NCI-H1417 treated with DMSO at 0.1 percent for 48 hours (cell line): ENCODE results near the gene MEF2A.
"Not testable (repeated sequence)": the region's sequence is repeated elsewhere in the genome, so short reads cannot be mapped to it uniquely, and the experiment has no call there.

Source experiments
- DNase-seq: peaks from one replicate; lab custom pipeline; 2025; lab: John Stamatoyannopoulos, UW

MEF2A gene

DNA sequence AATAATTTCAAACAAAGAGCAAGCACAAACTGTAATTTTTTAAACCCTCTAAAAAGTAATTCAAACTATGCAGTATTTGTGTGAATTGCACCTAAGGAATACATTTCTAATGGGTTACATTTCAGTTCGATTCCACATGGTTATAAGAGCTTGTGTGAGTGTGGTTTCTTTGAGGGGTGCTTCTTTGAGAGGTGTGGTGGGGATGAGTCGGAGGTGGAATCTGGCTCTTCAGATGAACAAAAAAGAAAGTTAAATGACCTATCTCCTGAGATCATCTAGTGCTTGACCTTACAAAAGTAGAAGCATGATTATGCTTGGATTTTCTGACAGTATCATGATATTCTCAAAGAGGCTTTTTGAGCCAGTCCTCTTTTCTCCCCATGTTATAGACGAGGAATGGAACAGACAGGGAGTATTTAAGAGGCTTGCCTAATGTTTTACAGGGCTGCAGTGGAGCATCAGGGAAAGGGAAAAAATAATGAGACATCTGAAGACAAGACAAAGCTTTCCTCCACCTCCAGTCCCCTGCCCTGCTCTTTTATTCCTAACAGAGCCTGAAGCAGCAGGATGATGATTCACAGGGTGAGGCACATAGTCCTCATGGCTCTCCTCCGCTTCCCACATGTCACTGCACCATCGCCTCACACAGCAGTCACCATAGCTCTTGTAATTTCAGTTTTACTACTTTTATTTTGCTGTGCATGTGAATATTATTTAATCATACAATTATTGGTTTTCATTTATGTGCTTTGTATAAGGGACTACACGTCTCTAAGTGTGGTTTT, 85.4 kb downstream of the MEF2A start:
- no peak for DNase-seq

DNA sequence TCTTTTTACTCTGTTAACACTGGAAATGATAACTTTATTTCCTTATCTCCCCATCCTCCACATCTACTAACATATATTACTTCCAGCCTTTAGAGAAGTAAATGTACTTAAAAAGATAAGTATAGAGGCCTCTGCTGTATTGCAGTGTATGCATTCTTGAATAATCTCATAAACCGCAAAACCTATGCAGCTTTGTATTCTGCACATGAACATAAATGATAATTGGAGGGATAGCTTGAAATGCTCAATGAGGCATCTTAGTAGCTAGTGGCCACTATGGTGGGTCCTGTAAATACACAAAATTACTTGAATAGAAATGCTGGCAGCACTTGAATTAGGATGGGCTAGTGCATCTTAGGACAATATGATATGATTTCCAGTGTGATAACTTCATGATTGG, 90.4 kb downstream of the MEF2A start:
- DNase-seq = no peak

DNA sequence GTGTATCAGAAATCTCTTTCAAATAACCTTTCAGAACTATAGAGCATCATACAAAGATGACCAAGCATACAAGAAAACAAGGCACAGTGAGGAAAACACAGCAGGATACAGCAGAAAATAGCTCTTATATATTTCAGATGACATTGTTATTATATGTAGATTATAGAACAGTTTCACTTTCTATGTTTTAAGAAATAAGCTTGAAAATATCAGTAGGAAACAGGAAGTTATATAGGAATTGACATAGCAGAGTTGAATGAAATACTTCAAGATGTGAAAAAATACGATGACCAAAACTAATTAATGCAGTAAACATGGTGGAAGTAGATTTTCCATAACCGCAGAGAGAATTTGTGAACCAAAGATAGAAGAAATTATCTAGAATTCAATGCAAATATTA, 92.2 kb downstream of the MEF2A start:
- no peak for DNase-seq

DNA sequence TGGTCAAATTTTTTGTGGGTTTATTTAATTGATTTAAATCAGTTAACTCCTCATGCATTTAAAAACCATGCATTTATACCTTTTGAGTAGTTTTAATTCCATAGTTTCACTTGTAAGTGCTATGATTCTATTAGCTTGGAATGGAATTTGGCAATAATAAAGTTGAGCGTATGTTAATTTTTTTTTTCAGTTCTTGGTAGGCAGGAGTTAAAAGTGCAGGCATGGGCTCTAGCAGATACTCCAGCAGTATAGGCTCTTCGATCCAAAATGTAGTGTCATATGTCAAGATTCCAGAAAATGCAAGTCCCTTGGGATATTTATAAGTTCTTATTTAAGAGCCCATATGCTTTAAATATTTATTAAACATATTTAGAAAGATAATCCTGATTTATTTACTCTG, 97.1 kb downstream of the MEF2A start:
- DNase-seq = no peak

DNA sequence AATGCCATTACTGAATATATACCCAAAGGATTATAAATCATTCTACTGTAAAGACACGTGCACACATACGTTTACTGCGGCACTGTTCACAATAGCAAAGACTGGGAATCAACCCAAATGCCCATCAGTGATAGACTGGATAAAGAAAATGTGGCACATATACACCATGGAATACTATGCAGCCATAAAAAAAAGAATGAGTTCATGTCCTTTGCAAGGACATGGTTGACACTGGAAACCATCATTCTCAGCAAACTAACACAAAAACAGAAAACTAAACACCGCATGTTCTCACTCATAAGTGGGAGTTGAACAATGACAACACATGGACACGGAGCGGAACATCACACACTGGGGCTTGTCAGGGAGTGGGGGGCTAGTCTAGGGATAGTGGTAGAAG, 100.3 kb downstream of the MEF2A start:
- DNase-seq = not testable (repeated sequence)

DNA sequence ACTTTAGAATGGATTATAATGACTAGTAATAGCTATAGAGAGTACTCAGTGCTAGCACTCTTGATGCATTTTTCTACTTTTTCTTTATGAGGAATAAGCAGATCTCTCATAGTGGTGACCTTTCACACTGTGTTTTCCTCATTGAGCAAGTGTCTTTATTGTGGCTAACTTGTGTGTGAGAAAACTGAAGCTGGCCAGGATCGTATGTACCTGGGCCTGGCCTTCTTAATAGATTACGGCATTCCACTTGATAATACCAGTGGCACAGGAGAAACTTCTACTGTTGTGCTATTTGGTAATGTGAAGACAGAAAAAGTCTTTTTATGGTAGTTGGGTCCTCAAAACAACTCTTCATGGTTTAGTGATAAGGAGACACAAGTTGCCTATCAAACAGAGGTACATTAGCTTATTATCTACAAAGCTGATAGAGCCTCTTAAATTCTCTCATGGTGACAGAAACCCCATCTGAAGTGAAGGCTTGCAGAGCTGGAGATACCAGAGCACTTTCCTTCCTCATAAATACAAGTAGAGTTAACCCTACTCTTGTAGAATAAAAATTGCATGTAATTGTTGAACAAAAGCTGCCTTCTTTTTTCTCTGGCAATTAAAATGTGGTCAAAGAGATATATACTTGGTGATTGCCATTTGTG, 102.9 kb downstream of the MEF2A start:
- DNase-seq = no peak

DNA sequence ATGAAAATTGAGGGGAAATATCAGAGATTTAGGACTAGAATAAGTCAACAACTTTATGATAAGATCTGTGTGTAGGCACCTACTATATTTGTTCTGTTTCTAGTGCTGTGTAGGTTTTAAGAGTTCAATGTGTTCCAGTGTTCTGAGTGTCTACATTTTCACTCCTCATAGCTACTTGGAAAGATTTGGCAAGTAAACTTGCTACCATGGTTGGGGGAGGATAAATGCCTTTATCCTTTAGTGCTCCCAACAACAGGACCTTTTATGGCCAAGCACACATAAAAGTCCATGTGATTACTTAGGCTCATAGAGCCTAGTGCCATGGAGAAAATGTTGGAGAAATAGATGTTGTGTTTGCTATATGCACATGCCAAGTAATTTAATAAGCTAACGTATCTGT, 103.5 kb downstream of the MEF2A start:
- DNase-seq = no peak

DNA sequence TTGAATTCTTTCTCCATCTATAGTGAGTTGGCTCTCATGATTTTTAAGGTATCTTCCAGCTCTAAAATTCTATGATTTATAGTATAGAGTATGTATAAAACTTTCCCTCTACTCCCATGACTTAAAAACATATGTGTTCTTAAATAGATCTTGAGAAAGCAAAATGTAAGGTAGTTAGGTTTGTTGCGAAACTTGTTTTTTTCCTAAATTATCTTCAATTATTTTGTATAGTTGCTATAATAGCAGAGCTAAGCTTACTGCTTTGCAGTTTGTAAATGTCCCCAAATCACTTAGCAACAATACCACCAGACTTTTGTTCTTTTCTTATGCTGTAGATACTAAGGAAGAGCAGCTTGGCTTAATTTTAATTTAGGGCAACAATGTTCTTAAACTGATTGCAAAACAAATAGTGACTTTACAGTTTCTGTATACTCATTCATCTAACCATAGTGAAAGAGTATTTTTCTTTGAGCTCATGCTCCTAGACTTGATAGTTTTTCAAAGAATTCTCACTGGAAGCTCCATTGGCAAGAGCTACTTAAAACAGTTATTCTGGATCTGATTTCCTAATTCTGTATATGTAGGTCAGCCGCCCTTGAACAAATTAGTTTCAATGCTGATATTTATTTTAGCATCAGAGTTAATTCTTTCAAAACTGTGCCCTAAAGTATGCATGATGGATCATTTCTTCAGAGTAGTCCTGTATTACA, 106.3 kb downstream of the MEF2A start:
- DNase-seq = no peak

DNA sequence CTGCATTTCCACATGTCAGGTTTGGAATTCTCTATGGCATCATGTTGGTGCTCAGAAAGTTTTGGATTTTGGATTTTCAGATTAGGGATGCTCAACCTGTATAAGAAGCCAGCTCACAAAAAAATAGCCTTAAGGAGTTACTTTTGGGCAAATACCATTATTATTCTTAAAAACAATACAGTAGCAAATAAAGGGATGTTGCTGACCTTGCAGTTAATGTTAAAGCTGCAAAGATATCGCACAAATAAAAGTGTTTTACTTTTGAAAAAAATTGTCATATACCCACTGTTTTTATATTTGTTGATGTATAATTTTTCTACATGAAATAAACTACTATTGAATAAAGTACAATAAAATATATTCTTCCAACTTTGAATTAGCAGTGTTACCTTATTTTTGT, 107.3 kb downstream of the MEF2A start:
- no peak for DNase-seq

DNA sequence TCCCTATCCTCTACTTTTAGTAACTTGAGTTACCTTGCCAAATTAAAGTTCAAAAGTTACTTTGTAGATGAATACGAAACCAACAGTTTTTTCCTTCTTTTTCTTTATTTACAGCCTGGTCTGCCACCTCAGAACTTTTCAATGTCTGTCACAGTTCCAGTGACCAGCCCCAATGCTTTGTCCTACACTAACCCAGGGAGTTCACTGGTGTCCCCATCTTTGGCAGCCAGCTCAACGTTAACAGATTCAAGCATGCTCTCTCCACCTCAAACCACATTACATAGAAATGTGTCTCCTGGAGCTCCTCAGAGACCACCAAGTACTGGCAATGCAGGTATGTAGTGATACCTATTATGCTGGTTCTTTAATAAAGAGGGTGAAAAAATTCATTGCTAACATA, 108.5 kb downstream of the MEF2A start:
- no peak for DNase-seq

DNA sequence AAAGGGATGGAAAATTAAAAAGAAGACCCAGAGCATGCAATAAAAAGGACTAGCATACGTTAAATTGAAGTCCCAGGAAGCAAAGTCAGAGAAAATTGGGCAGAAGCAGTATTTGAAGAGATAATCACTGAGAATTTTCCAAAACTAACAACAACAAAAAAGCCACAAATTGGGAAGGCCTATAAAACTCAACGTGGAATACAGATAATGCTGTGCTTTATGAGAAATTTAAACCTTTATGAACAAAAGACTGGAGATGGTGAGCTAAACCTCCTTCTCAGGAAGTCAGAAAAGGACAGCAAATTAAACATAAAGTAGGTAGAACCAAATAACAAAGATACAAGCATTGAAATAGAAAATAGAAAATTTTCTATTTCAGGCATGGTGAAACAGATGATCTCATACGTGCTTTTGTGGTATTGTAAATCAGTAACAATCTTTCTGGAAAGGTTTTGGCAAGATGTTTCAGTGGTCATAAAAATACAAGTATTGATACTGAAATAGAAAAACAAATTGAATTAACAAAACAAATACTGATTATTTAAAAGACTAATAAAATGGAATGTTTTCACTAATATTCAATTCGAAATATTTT, 111.9 kb downstream of the MEF2A start:
- no peak for DNase-seq

DNA sequence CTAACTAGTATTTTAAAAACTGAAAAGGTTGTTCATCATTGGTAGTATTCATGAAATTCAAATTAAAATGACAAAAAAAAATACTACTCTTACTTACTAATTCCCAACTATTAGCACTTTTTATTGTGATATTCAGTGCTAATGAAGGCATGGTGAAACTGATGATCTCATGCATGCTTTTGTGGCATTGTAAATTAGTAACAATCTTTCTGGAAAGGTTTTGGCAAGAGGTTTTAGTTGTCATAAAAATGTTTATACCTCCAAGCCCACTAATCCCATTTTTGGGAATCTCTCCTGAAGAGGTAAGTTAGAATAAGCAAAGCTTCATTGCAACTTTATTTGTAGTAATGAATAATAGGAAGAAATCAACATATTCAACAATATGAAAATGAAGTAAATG, 114.5 kb downstream of the MEF2A start:
- DNase-seq = no peak

DNA sequence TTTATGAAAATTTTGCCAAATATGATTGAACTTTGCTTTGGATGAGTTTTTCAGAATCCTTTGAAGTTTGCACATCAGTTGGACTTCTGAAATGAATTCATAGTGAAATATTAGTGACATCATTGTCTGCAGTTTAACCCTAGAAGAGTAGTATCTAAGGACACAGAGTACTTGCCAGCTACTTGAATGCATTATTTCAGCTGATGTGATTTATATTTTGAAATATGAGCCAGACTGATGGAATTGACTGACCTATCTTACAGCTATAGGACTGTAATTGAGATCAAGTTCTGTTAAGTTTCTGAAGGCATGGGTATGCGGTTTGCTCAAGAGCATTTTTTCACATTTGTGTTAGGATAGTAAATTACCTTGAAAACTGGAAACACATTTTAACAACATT, 116.2 kb downstream of the MEF2A start:
- DNase-seq = no peak

DNA sequence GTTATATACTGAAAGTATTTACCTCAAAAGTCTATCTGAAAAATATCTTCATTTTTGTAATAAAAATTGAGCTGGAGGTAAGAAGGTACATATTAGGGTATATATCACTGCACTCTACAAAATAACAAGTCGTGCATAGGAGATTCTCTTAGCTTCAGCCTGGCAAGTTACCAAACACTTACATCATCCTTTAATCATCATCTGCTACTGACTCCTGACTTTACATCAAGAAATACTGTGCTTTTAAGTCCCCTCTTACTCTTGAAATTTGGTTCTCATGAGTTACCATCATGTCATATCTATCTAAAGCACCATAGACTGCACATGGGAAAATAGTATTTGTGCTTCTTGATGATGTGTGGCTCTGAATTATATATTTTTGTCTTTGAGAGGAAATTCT, 116.7 kb downstream of the MEF2A start:
- no peak for DNase-seq

DNA sequence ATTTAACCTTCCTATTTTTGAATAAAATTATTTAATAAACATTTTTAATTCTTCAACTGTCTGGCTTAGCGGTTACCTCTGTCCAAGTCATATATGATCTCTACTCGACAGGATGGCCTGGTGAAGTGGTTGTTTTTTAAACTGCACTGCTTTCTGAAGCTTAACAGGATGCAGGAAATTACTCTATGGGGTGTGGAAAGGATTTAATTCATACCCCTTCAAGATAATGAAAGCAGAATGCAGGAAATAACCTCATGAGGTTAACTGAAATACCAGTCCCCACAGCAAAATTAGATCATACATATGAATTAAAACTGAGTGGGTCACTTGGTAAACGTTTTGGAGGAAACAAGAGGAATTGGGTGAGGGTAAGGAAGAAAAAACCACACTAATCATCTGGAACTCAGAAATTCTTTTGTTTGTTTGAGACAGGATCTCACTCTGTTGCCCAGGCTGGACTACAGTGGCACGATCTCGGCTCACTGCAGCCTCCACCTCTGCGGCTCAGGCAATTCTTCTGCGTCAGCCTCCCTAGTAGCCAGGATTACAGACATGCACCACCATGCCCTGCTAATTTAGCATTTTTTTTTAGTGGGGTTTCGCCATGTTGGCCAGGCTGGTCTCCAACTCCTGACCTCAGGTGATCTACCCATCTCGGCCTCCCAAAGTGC, 117.4 kb downstream of the MEF2A start:
- DNase-seq = no peak

DNA sequence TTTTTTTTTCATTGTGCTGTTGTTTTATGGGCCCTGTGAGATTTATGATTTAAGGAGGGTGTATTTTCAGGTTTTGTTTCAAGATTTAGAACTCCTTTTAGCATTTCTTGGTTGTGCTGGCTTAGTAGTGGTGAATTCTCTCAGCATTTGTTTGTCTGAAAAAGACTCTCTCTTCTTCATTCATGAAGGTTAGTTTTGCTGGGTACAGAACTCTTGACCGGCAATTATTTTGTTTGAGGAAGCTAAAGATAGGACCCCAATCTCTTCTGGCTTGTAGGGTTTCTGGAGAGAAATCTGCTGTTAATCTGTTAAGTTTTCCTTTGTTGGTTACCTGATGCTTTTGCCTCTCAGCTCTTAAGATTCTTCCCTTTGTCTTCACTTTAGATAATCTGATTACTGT, 120.5 kb downstream of the MEF2A start:
- no peak for DNase-seq

DNA sequence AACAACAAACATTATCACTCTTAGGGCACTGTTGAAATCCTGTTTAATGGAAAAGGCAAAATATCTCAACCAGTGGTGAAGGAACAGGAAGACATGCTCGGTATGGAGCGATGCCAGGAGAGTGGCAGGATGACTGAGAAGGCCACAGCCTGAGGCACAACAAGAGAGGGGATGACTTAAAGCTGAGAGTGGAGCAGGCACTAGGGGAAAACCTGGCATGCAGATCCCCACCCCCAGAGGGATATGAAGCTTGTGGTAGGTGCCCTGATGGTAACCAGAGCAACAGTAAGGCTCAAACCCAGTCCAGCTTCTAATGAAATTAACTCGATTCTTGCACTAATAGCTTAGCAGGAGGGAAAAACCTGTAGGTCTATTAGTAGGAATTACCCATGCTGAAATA, 127.0 kb downstream of the MEF2A start:
- DNase-seq = no peak

DNA sequence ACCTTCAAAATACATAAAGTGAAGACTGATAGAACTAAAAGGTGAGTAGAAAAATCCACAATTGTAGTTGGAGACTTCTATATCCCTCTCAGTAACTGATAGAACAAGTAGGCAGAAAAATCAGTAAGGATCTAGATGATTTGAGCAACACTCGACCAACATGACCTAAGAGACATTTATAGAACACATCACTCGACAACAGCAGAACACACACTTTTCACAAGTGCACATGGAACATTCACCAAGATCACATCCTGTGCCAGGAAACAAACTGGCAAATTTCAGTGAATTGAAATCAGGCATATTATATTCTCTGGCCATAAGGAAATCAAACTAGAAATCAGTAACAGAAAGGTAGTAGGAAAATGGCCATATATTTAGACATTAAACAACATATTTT, 130.3 kb downstream of the MEF2A start:
- no peak for DNase-seq

DNA sequence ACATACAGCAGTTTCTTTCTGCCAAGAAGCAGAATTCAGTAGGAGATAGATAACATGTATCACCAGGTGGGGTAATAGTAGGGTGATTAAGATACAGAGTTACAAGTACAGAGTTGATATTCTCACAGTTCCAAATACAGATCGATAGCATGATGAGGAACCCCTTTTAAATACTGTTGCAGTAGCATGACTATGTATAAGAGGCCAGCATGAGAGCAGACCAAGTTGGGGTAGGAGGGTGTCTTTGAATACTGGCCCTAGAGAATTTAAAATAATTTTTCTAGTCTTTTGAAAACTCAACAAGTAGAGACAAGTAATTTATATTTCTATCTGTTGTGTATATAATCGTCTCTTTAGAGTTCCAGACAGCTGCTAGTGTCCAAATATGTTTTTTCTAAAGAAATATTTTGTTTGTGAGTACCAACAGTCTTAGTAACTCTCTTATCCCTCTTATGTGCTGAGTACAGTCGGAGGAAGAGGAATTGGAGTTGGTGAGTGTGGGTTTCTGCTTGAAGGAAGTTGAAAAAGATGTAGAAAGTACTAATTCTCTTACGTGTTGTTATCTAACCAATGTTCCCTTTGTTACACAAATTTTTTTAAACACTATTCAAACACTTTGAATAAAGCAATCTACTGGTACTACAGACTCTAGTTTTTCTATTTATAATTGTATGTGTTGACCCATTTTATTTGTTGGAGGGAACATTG, 137.3 kb downstream of the MEF2A start:
- no peak for DNase-seq

DNA sequence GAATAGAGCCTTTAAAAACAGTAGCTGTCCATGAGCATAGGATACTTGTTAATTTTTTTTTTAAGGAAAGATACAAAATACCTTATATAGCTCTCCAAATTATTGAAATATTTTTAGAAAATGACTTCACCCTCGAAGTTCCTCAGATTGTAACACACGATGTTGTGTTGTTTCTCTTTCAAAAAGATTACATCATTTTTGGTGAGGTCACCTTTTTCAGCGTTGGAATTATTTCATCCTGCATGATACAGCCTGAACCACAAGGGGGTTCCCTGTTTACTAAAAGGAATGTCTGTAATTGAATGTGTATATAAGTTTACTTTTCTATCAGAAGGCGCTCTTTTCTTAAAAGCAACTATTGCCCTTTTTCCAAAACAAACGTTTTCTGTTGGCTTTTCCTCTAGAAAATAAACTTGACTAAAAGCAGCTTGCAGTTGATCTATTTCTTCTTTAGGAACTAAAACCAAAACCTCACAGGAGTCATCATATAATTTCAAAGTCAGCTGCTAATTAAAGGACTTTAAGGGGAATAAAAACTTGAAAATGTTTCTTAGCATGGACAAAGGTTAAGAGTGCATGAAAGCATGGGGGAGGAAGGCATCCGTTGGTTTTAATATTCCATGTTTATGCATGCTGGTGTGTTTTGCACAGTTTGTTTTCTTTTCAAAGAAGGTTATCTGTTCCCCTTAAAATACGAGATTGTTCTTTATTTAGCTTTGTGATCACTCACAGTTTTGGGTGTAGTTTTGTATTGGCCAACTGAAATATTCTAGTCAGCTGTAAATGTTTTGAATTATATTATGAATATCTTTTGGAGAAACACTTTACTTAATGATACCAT, 138.0 kb downstream of the MEF2A start:
- DNase-seq = no peak

DNA sequence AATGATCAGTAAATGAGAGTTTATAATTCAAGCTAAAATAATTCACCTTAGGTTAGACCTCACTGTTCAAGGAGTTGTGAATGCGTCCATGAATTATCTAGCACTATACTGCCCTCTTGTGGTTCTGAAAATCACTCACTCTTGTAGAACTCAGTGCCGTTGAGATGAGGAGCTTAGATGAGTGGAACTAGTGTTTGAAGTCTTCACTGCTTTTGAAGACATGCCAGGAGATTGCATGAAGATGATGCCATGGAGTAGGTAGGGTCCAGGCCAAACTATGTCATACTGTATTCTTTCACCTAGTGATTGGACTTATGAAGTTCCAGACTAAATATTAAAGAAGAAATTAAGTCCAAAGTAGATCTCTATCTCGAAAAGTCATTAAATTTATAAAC, 138.7 kb downstream of the MEF2A start:
- peak; percentile 25 for DNase-seq
